Hematopoietic multipotent progenitor cell treated with erythropoietin and hydrocortisone succinate and interleukin-3 and kit ligand, for 17 days (in vitro differentiated cells): ENCODE results near the gene BARX2.

Source experiments
- DNase-seq: peaks from one replicate; pipeline ENCODE4 v3.0.0-alpha.2; 2015; ENCODE audit warnings: low spot score

BARX2 gene

GRCh38 chr11:129374081-129374992 is 1.3 kb upstream of the BARX2 start:
- DNase-seq, result no peak

DNA sequence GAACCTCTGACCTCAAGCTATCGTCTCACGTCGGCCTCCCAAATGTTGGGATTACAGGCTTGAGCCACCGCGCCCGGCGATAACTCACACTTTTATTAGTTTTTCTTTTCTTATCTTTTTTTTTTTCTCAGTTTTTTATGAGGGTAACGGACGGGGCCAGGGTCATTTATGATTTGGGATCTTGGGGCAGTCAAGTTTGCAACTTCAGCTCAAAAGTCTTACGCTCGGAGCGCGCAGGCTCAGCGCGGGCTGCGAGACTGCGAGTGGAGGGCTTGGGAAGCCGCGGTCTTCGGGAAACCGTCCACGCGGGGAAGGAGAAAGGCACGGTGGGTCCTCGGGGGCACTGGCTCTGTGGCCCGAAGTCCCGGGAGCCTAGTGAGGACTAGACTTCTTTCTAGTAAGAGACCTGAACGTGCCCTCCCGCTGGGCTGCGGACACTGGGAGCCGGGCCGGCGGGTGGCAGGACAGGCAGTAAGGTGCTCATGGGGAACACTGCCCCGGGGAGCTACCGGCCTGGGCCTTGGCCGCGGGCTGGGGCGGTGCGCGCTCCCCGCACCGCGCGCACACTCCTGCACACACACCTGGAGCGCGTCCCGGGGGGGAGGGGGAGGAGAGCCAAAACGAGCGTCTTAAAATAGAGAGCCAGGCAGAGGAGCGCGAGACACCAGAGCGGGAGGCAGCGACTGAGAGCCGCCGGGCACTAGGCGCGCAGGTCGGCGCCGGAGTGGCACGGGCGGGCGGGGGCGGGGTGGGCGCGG is 476 bp upstream of the BARX2 start:
- DNase-seq, result no peak

- no peak for DNase-seq
These were observed 1.2 kb downstream of the BARX2 start for GRCh38 chr11:129376658-129377341.

DNA sequence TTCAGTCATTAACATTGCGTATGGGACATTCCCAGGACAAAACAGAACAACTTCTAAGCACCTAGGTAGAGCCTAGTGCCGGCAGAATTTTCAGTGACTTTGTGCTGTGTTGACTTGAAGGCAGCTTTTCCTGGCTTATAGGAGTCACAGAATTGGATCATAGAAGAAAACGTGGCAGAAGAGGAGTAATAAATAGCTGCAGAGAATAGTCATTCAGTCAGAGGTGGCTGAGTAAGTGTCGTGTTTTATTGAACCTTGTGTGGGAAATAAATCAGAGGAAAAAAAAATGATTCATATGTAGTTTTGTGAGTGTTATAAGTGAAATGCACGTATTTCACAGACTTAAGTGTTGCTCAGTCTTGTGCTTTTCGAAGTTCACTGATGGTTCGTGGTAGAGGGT is 2.1 kb downstream of the BARX2 start:
- DNase-seq, result no peak

DNA sequence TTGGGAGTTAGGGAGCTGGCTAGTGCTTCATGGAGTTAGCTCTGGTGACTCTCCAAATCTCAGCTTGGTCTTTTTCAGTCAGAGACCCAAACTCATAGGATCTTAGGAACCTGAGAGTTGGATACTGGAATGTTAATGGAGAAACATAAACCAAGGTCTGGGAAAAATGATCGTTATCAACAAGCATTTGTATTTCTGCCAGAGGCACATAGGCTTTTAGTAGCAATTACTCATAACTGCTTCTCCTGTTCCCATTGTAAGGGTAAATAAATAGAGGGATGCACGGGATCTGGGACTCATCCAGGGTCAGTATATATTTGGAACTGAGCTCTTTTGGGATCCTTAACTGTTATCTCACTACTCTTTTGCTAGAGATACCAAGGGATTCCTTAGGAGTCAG is 4.8 kb downstream of the BARX2 start:
- no peak for DNase-seq

DNA sequence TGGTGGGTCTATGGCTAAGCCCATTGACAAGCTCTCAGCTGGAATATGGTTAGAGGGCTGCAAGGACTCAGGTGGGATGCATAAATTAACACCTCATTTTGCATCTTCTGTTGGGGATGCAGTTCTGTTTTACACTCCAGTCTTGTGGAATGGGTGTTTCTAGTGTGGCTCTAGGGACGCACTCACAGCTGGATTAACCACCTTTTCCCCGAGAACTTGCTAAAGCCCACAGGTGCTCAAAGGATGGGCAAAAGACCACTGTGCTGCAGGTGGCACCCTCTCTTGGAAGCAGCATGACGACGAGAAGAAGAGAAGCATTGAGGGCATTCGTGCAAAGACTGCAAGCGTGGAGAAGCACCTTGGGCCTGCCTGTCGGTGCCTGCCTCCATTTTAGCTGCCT is 6.9 kb downstream of the BARX2 start:
- DNase-seq, result no peak

DNA sequence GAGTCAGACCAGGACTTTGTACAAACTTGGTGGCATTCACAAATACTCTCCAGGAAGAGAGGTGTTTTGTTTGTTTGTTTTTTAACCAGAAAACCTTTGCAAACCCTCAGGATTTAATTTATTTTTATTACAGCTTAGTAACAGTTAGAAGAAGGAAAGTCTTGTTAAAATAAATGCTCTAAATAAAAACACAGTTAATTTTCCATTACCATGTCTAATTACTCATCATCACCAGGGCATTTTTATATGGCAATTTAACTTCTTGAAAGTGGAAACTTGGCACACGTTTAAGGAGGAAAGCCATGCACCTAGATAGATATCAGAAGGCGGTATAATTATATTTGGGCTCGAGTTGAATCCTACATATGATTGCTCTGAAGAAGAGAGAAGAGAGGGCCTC is 7.4 kb downstream of the BARX2 start:
- no peak for DNase-seq

DNA sequence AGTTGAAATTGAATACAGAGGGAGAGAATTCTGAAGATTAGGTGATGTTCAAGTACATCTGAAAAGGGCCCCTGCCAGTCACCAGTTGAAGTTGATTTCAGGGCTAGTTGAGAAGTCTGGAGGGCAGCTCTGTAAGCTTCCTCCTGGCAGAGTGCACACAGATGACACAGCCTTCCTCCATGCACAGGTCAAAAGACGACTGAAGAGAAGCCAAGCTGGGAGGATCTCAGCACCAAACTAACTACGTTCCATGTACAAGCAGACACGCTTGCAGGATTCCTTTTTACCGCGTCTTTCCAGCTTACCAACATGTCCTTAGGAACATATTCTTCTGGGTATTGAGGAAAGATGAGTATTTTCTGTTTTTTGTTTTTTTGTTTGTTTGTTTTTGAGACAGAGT is 7.9 kb downstream of the BARX2 start:
- no peak for DNase-seq

DNA sequence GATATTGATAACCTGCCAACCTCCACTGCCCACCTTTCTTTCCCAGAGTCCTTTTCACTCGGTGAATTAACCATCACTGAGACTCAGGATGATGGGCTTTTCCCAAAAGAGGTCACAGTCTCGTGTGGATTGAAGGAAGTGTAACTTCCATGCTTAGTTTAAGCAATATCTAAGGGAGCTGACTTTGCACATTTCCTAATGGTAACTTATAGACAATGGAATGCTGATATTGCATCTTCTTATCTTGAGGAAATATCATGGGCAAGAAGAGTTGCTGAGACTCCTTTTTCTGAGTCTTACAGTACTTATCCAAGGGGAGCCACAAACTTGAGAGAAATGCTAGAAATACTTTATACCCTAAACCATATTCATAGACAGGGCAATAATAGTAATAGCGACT is 8.8 kb downstream of the BARX2 start:
- no peak for DNase-seq

DNA sequence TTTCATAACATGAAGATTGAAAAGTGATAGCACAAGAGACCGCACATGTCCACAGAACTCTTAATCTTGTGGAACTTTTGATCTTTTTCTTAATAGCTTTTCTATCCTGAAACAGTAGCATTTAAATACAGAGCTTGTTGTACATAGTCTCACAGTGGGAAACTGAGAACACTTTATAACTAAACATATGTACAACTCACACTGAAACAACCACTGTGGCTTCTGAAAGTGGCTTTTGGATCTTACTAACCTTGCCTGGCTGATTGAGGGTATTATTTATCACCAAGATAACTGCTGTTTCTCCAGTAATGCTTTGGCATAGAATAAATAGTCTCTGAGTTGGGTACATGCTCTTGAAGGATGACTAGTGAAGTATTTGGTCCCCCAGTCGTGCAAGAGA is 10.2 kb downstream of the BARX2 start:
- DNase-seq, result no peak

GRCh38 chr11:129386795-129387397 is 11.2 kb downstream of the BARX2 start:
- DNase-seq, result no peak

- no peak for DNase-seq
These were observed 11.8 kb downstream of the BARX2 start for GRCh38 chr11:129387434-129387833.

DNA sequence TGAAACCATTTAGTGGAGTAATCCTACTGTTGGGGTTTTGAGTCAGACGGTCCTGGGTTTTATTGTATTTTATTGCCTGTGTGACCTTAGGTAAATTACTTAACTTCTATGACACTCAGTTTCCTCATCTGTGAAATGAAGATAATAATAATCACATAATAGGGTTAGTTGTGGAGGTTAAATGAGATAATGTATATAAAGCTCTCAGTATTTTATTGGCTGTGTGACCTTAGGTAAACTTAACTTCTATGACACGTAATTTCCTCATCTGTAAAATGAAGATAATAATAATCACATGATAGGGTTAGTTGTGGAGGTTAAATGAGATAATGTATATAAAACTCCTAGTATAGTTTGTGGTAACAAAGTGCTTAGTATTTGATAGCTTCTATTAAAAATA is 13.2 kb downstream of the BARX2 start:
- DNase-seq, result no peak

DNA sequence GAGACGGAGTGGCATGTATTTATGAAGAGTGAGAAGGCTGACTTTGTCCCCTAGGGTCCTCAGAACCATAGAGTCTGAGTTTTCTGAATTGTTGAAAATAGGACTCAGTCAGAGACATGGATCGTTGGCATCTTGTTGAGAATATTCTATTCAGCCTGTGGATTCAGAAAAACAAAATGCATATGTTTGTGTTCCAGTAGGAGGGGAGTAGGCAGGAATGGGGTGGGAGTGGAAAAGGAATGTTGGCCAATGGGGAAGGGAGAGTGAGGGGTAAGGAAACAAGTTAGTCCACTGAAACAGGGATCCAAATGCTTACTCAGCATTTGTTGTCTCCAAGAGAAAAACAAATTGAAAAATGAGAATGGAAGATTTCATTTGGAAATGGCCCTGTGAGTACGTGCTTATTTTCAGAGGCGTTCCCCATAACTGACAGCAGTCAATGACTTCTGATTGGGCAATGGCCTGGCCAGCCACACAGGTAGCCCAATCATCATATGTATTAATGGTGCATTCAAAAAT is 14.7 kb downstream of the BARX2 start:
- DNase-seq, result no peak

DNA sequence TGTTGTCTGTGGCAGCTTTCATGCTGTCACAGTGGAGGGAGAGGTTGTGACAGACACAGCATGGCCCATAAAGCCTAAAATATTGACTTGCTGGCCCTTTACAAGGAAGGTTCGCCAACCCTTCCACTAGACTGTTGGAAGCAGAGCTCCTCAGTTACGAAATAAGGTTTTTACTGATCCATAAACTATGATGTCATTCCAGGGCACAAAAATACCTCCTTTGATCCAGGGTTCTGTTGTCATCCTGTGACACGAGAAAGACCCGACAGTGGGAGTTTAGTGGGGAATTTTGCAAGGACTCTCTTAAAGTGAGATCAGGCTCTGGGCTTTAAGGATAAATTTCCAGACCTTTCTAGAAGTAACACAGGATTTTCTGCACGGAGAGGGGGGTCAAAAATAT is 15.7 kb downstream of the BARX2 start:
- no peak for DNase-seq

GRCh38 chr11:129391821-129392220 is 16.2 kb downstream of the BARX2 start:
- DNase-seq, result no peak

GRCh38 chr11:129392995-129393394 is 17.3 kb downstream of the BARX2 start:
- no peak for DNase-seq

GRCh38 chr11:129394709-129395108 is 19.1 kb downstream of the BARX2 start:
- no peak for DNase-seq

- no peak for DNase-seq
These were observed 19.8 kb downstream of the BARX2 start for GRCh38 chr11:129395432-129395831.

GRCh38 chr11:129395883-129396282 is 20.2 kb downstream of the BARX2 start:
- DNase-seq, result no peak

DNA sequence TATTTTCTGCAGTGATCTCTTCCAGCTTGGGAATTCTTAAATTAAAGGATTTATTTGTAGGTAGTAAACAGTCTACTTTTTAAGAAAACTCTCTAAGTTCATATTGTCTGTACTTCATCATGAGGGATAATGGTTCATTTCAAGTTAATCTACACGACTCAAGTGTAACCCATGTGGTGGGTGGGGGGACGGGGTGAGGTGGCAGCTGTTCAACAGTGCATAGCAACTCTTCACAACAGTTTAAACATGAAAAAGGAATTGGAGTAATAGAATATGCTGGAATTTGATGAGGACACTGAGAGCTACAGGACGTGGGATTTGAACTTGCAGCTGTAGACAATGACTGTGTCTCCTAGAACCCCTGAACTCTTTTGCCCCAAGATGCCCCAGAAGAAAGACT is 20.8 kb downstream of the BARX2 start:
- no peak for DNase-seq
